Astrocyte (in vitro differentiated cells and primary cell): Measurements from ENCODE around the gene EPS15. TPM values are rescaled to one million over a fixed set of nuclear protein-coding genes. Genes with fewer than 3 reads are reported as not detected.

Experiments used
- DNase-seq: peaks from one replicate; pipeline ENCODE4 v3.0.0-alpha.2; 2010; ENCODE audit warnings: low read depth
- FAIRE-seq: peaks from 2 replicates; lab custom pipeline; 2011; peaks lifted over from hg19 to GRCh38; lab: Jason Lieb, UNC
- H2AFZ ChIP-seq: 2 replicates; pipeline ENCODE4 v1.6.0; 2012; ENCODE audit warnings: low read depth, low read length, inconsistent platforms
- H3K27ac ChIP-seq: 2 replicates; pipeline ENCODE4 v1.5.1; 2011; ENCODE audit warnings: low read depth, low read length, inconsistent platforms
- H3K27me3 ChIP-seq: 2 replicates; pipeline ENCODE4 v1.6.0; 2011; ENCODE audit warnings: low read length, inconsistent platforms; ENCODE audit not compliant: insufficient read depth
- H3K36me3 ChIP-seq: 2 replicates; pipeline ENCODE4 v1.5.1; 2011; ENCODE audit warnings: low read length, inconsistent platforms; ENCODE audit not compliant: insufficient read depth
- H3K4me1 ChIP-seq: 2 replicates; pipeline ENCODE4 v1.5.1; 2011; ENCODE audit warnings: low read length, inconsistent platforms; ENCODE audit not compliant: insufficient read depth
- H3K4me2 ChIP-seq: 2 replicates; pipeline ENCODE4 v1.6.0; 2012; ENCODE audit warnings: low read length, inconsistent platforms
- H3K4me3 ChIP-seq: 2 replicates; pipeline ENCODE4 v1.5.1; 2011; ENCODE audit warnings: low read depth, mild to moderate bottlenecking, low read length, inconsistent platforms; ENCODE audit not compliant: insufficient read depth
- H3K79me2 ChIP-seq: 2 replicates; pipeline ENCODE4 v1.6.0; 2012; ENCODE audit warnings: mild to moderate bottlenecking, low read length, inconsistent platforms; ENCODE audit not compliant: insufficient read depth
- H3K9ac ChIP-seq: 2 replicates; pipeline ENCODE4 v1.6.0; 2012; ENCODE audit warnings: mild to moderate bottlenecking, low read length, inconsistent platforms
- H3K9me3 ChIP-seq: 2 replicates; pipeline ENCODE4 v1.5.1; 2012; ENCODE audit warnings: low read depth, mild to moderate bottlenecking, low read length, inconsistent platforms; ENCODE audit not compliant: insufficient read depth
- H4K20me1 ChIP-seq: 2 replicates; pipeline ENCODE4 v1.6.0; 2012; ENCODE audit warnings: low read length, inconsistent platforms; ENCODE audit not compliant: insufficient read depth
- H3K27ac Mint-ChIP-seq: one replicate; pipeline ENCODE4 v1.8.0; 2021; ENCODE audit warnings: mild to moderate bottlenecking, mixed read lengths; ENCODE audit not compliant: unreplicated experiment
- H3K27me3 Mint-ChIP-seq: one replicate; pipeline ENCODE4 v1.8.0; 2021; ENCODE audit warnings: low read depth, mixed read lengths; ENCODE audit not compliant: unreplicated experiment
- H3K36me3 Mint-ChIP-seq: one replicate; pipeline ENCODE4 v1.8.0; 2021; ENCODE audit warnings: low read depth, mixed read lengths; ENCODE audit not compliant: unreplicated experiment
- H3K4me1 Mint-ChIP-seq: one replicate; pipeline ENCODE4 v1.8.0; 2021; ENCODE audit warnings: low read depth, mixed read lengths; ENCODE audit not compliant: unreplicated experiment
- H3K4me3 Mint-ChIP-seq: one replicate; pipeline ENCODE4 v1.8.0; 2021; ENCODE audit warnings: mild to moderate bottlenecking, moderate library complexity, mixed read lengths; ENCODE audit not compliant: unreplicated experiment
- H3K9me3 Mint-ChIP-seq: one replicate; pipeline ENCODE4 v1.8.0; 2021; ENCODE audit warnings: mild to moderate bottlenecking, mixed read lengths; ENCODE audit not compliant: unreplicated experiment
- EZH2 ChIP-seq: IDR thresholded peaks from 2 replicates; pipeline ENCODE4 v1.6.1; 2012; ENCODE audit warnings: mild to moderate bottlenecking, low read length, inconsistent platforms; ENCODE audit not compliant: insufficient read depth
- total RNA-seq: library from RNA; stranded (reverse); gene quantifications from 2 replicates; pipeline ENCODE4 v1.2.1, GENCODE V29; 2021
- TF ChIP-seq, protein P1 (sequence below): IDR thresholded peaks from 2 replicates; pipeline ENCODE4 v1.5.1; 2011; ENCODE audit warnings: low read depth, mild to moderate bottlenecking, inconsistent platforms, low read length, moderate library complexity; ENCODE audit not compliant: insufficient read depth

EPS15 gene
- total RNA-seq, 1 donor from 2014 or later: 70.6 TPM

DNA sequence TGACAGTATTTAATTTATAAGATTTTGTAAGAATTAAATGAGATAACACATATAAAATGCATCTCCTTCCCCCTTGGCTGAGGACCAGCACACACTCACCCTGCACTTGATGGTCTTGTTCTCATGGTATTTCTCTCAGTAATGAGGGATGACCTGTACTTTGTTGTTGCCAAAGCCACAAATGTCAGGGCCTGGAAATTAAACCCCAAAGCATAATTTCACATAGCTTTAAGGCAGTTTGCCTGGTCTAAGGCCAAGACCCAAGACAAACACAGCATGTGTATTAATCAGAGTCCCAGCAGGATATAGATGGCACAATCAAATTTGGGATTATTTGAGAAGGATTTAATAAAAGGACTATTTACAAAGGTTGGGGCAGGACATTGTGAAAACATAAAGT, 48.6 kb upstream of the EPS15 start:
- H3K4me1 ChIP-seq: peaks cover 29% of the 10 kb centered on the region
- TF ChIP-seq EZH2: no peak
- TF ChIP-seq, protein P1, sequence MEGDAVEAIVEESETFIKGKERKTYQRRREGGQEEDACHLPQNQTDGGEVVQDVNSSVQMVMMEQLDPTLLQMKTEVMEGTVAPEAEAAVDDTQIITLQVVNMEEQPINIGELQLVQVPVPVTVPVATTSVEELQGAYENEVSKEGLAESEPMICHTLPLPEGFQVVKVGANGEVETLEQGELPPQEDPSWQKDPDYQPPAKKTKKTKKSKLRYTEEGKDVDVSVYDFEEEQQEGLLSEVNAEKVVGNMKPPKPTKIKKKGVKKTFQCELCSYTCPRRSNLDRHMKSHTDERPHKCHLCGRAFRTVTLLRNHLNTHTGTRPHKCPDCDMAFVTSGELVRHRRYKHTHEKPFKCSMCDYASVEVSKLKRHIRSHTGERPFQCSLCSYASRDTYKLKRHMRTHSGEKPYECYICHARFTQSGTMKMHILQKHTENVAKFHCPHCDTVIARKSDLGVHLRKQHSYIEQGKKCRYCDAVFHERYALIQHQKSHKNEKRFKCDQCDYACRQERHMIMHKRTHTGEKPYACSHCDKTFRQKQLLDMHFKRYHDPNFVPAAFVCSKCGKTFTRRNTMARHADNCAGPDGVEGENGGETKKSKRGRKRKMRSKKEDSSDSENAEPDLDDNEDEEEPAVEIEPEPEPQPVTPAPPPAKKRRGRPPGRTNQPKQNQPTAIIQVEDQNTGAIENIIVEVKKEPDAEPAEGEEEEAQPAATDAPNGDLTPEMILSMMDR: no peak
- DNase-seq (peak; percentile 96), FAIRE-seq (no peak)
- no peaks in the 10 kb centered on the region for H3K27me3 Mint-ChIP-seq
- peak overlapping the region; percentile 3 for H3K4me2 ChIP-seq
- no peaks in the 10 kb centered on the region for H3K27me3 ChIP-seq
- no peaks in the 10 kb centered on the region for H3K9me3 ChIP-seq
- H3K27ac Mint-ChIP-seq: no peak overlapping the region
- no peak overlapping the region for H3K4me3 ChIP-seq
- no peaks in the 10 kb centered on the region for H3K79me2 ChIP-seq
- no peak overlapping the region for H2AFZ ChIP-seq
- no peaks in the 10 kb centered on the region for H3K36me3 Mint-ChIP-seq
- peaks cover 40% of the 10 kb centered on the region for H3K4me1 Mint-ChIP-seq
- H3K9ac ChIP-seq: no peak overlapping the region
- H3K36me3 ChIP-seq: no peaks in the 10 kb centered on the region
- H3K27ac ChIP-seq: no peak overlapping the region
- no peak overlapping the region for H3K4me3 Mint-ChIP-seq
- no peaks in the 10 kb centered on the region for H4K20me1 ChIP-seq
- no peaks in the 10 kb centered on the region for H3K9me3 Mint-ChIP-seq

DNA sequence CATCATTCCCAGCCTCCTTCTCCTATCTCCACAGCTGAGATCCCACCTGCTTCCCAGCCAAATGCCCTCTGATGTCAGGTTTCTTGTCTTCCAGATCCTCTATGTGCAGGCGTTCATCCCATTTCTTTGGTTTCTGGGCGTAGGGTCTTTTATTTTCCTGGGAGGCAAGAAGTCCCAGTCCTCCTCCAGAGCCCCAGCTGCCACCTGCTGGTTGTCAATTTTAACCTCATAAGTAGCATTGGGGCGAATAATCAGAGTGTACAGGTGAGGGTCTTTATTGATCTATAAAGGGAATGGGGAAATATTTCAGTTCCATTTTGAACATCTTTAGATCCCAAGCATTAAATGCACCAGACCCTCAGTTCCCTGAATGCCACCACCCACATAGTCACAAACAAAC, 47.2 kb upstream of the EPS15 start:
- Histone ChIP-seq H3K4me3 (no peak overlapping the region), H3K4me2 (no peak overlapping the region)
- no peak overlapping the region for H3K27ac Mint-ChIP-seq

DNA sequence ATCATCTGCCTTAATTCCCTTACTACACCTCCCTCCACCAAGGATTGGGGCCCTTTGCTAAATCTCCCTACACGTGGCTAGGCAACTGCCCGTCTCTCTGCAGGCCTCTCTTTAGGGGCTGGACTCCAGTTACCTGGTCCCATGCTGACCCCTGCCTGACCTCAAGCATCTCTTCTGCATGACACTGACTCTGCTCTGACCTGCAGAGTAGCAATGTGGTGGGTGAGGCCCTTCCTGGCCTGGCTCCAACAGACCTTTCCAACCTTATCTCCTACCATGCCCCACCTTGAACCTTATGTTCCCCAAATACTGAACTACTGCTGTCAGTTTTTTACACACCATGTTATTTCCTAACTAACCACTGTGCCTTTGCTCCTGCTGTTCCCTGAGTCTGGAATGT, 45.9 kb upstream of the EPS15 start:
- no peaks in the 10 kb centered on the region for H3K36me3 ChIP-seq
- no peak overlapping the region for H2AFZ ChIP-seq
- Mint-ChIP-seq H3K27me3 (no peaks in the 10 kb centered on the region), H3K4me1 (peaks cover 25% of the 10 kb centered on the region), H3K27ac (no peak overlapping the region), H3K36me3 (no peaks in the 10 kb centered on the region), H3K9me3 (no peaks in the 10 kb centered on the region), H3K4me3 (no peak overlapping the region)
- H3K9me3 ChIP-seq: no peaks in the 10 kb centered on the region
- no peak overlapping the region for H3K27ac ChIP-seq
- H3K9ac ChIP-seq: no peak overlapping the region
- H4K20me1 ChIP-seq: no peaks in the 10 kb centered on the region
- no peak overlapping the region for H3K4me3 ChIP-seq
- TF ChIP-seq, protein P1: no peak
- no peak for TF ChIP-seq EZH2
- no peak overlapping the region for H3K4me2 ChIP-seq
- H3K79me2 ChIP-seq: no peaks in the 10 kb centered on the region
- FAIRE-seq (no peak), DNase-seq (no peak)
- H3K4me1 ChIP-seq: peaks cover 23% of the 10 kb centered on the region
- H3K27me3 ChIP-seq: no peaks in the 10 kb centered on the region

More for the DNA sequence above, 47.2 kb upstream of the EPS15 start:
- no peak for FAIRE-seq
- no peak for DNase-seq
- Mint-ChIP-seq H3K36me3 (no peaks in the 10 kb centered on the region), H3K9me3 (no peaks in the 10 kb centered on the region), H3K4me1 (peaks cover 34% of the 10 kb centered on the region), H3K4me3 (no peak overlapping the region), H3K27me3 (no peaks in the 10 kb centered on the region)
- Histone ChIP-seq H3K36me3 (no peaks in the 10 kb centered on the region), H4K20me1 (no peaks in the 10 kb centered on the region), H2AFZ (no peak overlapping the region), H3K27me3 (no peaks in the 10 kb centered on the region), H3K4me1 (peaks cover 29% of the 10 kb centered on the region), H3K27ac (no peak overlapping the region), H3K79me2 (no peaks in the 10 kb centered on the region), H3K9ac (no peak overlapping the region), H3K9me3 (no peaks in the 10 kb centered on the region)
- TF ChIP-seq, protein P1: no peak
- TF ChIP-seq EZH2: no peak
